ENCODE data around the gene SMYD3. TPM values are rescaled to one million over a fixed set of nuclear protein-coding genes. Genes with fewer than 3 reads are reported as not detected.

The SMYD3 gene
- total RNA-seq, 1 donor from 2014 or later: 80.8 TPM

DNA sequence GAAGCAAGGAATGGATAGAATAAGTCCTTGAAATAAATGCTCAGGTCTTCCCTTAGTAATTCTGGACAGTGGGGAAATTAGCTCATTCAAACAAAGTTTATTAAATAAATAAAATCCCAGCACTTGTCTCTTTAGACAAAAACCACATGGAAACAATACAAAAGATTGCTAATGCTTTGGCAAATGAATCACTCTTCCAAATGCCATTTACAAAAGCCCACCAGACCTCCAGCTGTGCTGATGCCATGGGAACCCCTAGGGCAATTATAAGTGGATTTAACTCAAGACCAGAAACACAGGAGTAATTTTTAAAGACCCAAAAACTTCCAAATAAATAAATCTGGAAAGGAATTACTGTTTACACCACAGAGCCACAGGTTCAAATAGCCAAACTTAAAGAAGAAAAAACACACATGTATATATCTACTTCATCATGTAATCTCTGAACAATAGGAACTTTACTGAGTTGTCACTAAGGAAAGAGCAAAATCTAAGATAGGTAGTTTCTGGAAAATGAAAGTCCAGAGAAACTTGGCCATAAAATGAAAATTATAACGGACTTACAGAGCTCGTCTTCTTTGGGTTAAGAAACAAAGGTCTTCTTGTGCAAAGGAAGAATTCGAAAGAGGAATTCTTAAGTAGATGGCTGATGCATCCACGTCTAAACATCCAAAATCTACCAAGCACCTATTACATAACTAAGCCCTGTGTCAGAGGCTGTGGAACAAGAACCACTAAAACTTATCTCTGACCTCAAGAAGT lies 399.4 kb downstream of the SMYD3 start:
- FAIRE-seq (no peak), DNase-seq (ENCODE audit: low read depth) (peak; percentile 81)
- Histone ChIP-seq H3K79me2 (ENCODE audit: insufficient read depth, low read length) (no peaks in the 10 kb centered on the region), H3K27ac (ENCODE audit: low read depth, low read length) (peak overlapping the region; percentile 53), H3K9me3 (ENCODE audit: insufficient read depth, low read depth, low read length) (no peaks in the 10 kb centered on the region), H4K20me1 (ENCODE audit: insufficient read depth, low read length) (no peaks in the 10 kb centered on the region), H3K36me3 (ENCODE audit: insufficient read depth, low read length) (no peaks in the 10 kb centered on the region), H2AFZ (ENCODE audit: low read depth, low read length) (no peak overlapping the region), H3K4me1 (ENCODE audit: insufficient read depth, low read length) (peaks cover 48% of the 10 kb centered on the region), H3K9ac (ENCODE audit: low read length) (peak overlapping the region; percentile 25), H3K4me3 (ENCODE audit: insufficient read depth, low read depth, low read length) (no peak overlapping the region), H3K4me2 (ENCODE audit: low read length) (peak overlapping the region; percentile 52), H3K27me3 (ENCODE audit: insufficient read depth, low read length) (no peaks in the 10 kb centered on the region)
- no peaks in the 10 kb centered on the region for H3K27me3 Mint-ChIP-seq (ENCODE audit: low read depth, unreplicated experiment)
- peaks cover 2% of the 10 kb centered on the region for H3K36me3 Mint-ChIP-seq (ENCODE audit: low read depth, unreplicated experiment)
- H3K4me3 Mint-ChIP-seq (ENCODE audit: unreplicated experiment): no peak overlapping the region
- H3K4me1 Mint-ChIP-seq (ENCODE audit: low read depth, unreplicated experiment): peaks cover 34% of the 10 kb centered on the region
- peak overlapping the region; percentile 6 for H3K27ac Mint-ChIP-seq (ENCODE audit: unreplicated experiment)
- no peaks in the 10 kb centered on the region for H3K9me3 Mint-ChIP-seq (ENCODE audit: unreplicated experiment)
- no peak for TF ChIP-seq EZH2 (IDR thresholded peaks at IDR 0.05; ENCODE audit: insufficient read depth, low read length)
- TF ChIP-seq, protein P1, sequence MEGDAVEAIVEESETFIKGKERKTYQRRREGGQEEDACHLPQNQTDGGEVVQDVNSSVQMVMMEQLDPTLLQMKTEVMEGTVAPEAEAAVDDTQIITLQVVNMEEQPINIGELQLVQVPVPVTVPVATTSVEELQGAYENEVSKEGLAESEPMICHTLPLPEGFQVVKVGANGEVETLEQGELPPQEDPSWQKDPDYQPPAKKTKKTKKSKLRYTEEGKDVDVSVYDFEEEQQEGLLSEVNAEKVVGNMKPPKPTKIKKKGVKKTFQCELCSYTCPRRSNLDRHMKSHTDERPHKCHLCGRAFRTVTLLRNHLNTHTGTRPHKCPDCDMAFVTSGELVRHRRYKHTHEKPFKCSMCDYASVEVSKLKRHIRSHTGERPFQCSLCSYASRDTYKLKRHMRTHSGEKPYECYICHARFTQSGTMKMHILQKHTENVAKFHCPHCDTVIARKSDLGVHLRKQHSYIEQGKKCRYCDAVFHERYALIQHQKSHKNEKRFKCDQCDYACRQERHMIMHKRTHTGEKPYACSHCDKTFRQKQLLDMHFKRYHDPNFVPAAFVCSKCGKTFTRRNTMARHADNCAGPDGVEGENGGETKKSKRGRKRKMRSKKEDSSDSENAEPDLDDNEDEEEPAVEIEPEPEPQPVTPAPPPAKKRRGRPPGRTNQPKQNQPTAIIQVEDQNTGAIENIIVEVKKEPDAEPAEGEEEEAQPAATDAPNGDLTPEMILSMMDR (IDR thresholded peaks at IDR 0.05; ENCODE audit: insufficient read depth, low read depth, low read length): no peak

DNA sequence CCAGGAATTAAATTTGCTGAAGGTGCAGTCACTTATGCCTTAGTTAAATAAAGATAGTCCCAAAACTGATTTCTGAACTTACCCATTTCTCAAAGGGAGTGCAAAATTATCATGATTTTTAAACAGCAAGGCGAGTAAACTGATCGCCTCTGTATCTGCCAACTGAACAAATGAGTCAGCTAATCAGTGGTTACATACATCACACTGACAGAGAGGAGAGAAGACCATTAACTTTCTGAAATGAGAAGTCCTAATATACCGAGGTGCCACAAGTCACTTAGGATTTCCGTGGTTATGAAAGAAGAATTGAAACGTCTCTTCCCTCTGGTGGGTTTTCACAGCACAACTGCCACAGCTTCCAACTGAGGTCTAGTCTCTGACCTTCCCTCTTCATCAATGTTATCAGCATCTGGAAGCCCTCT lies 400.7 kb downstream of the SMYD3 start:
- H4K20me1 ChIP-seq (ENCODE audit: insufficient read depth, low read length): no peaks in the 10 kb centered on the region
- no peak for FAIRE-seq
- H3K36me3 Mint-ChIP-seq (ENCODE audit: low read depth, unreplicated experiment): peaks cover 5% of the 10 kb centered on the region

More for the DNA sequence above, 400.7 kb downstream of the SMYD3 start:
- Mint-ChIP-seq H3K9me3 (ENCODE audit: unreplicated experiment) (no peaks in the 10 kb centered on the region), H3K27me3 (ENCODE audit: low read depth, unreplicated experiment) (no peaks in the 10 kb centered on the region), H3K4me1 (ENCODE audit: low read depth, unreplicated experiment) (peaks cover 34% of the 10 kb centered on the region), H3K27ac (ENCODE audit: unreplicated experiment) (no peak overlapping the region), H3K4me3 (ENCODE audit: unreplicated experiment) (no peak overlapping the region)
- H3K27ac ChIP-seq (ENCODE audit: low read depth, low read length): peak overlapping the region; percentile 1
- H2AFZ ChIP-seq (ENCODE audit: low read depth, low read length): no peak overlapping the region
- TF ChIP-seq, protein P1 (IDR thresholded peaks at IDR 0.05; ENCODE audit: insufficient read depth, low read depth, low read length): no peak
- no peak for TF ChIP-seq EZH2 (IDR thresholded peaks at IDR 0.05; ENCODE audit: insufficient read depth, low read length)
- no peaks in the 10 kb centered on the region for H3K9me3 ChIP-seq (ENCODE audit: insufficient read depth, low read depth, low read length)
- H3K4me3 ChIP-seq (ENCODE audit: insufficient read depth, low read depth, low read length): no peak overlapping the region
- no peak overlapping the region for H3K9ac ChIP-seq (ENCODE audit: low read length)
- no peaks in the 10 kb centered on the region for H3K27me3 ChIP-seq (ENCODE audit: insufficient read depth, low read length)
- peak overlapping the region; percentile 17 for H3K4me2 ChIP-seq (ENCODE audit: low read length)
- DNase-seq (ENCODE audit: low read depth): peak; percentile 60
- H3K36me3 ChIP-seq (ENCODE audit: insufficient read depth, low read length): no peaks in the 10 kb centered on the region
- peaks cover 48% of the 10 kb centered on the region for H3K4me1 ChIP-seq (ENCODE audit: insufficient read depth, low read length)
- no peaks in the 10 kb centered on the region for H3K79me2 ChIP-seq (ENCODE audit: insufficient read depth, low read length)

All from astrocyte (in vitro differentiated cells and primary cell).